ENCODE results near the gene CHAF1B. TPM values are rescaled to one million over a fixed set of nuclear protein-coding genes. Genes with fewer than 3 reads are reported as not detected.
"Not testable (repeated sequence)": the region's sequence is repeated elsewhere in the genome, so short reads cannot be mapped to it uniquely, and the experiment has no call there.

Gene CHAF1B
- 10 to 100 TPM; 18.8 to 23.9 TPM for total RNA-seq

GRCh38 chr21:36385233-36386030 is at the start of gene CHAF1B:
CHAF1B (plus strand) TSS chr21:36385392; CDS start chr21:36386137, 745 bp downstream.
- Mint-ChIP-seq H3K27ac (peak within 1 kb of the TSS; percentile 83), H3K4me3 (peak within 1 kb of the TSS; percentile 83), H3K27me3 (no peaks in the 10 kb centered on the region), H3K4me1 (peaks cover 27% of the 10 kb centered on the region), H3K9me3 (no peaks in the 10 kb centered on the region), H3K36me3 (ENCODE audit: low read depth) (peaks cover 35% of the 10 kb centered on the region)
- DNase-seq = peak; percentile 85
- ChIA-PET CTCF (interaction anchor here (0.5 to 1.7 kb wide), 6 partner anchors 44 to 242 kb away, joined by 3 to 6 read pairs (median 3); partner anchors contain the start of gene MORC3), POLR2A (interaction anchor here (0.7 to 4.2 kb wide), 16 partner anchors 8 to 945 kb away, joined by 3 to 37 read pairs (median 3); partner anchors contain the start of genes CBR3 and MORC3)

GRCh38 chr21:36337099-36337509 is 48.1 kb upstream of the CHAF1B start:
- POLR2A ChIA-PET = interaction anchor here (0.6 to 2.8 kb wide), 3 partner anchors 9 to 190 kb away, joined by 3 to 11 read pairs (median 4); partner anchors contain the start of gene MORC3
- Mint-ChIP-seq H3K4me1 (peaks cover 10% of the 10 kb centered on the region), H3K9me3 (no peaks in the 10 kb centered on the region), H3K4me3 (no peak overlapping the region), H3K36me3 (ENCODE audit: low read depth) (peaks cover 59% of the 10 kb centered on the region), H3K27me3 (no peaks in the 10 kb centered on the region), H3K27ac (no peak overlapping the region)
- CTCF ChIA-PET = no interaction called here
- DNase-seq = no peak

GRCh38 chr21:36338975-36339374 is 46.2 kb upstream of the CHAF1B start:
- CTCF ChIA-PET = no interaction called here
- Mint-ChIP-seq H3K4me1 (peaks cover 10% of the 10 kb centered on the region), H3K36me3 (ENCODE audit: low read depth) (peaks cover 63% of the 10 kb centered on the region), H3K27ac (no peak overlapping the region), H3K9me3 (no peaks in the 10 kb centered on the region), H3K27me3 (no peaks in the 10 kb centered on the region), H3K4me3 (no peak overlapping the region)
- POLR2A ChIA-PET = interaction anchor here (2.8 kb wide), 1 partner anchor 18 kb away, joined by 11 read pairs; the partner anchor contains the start of gene MORC3
- DNase-seq = no peak

- peaks cover 62% of the 10 kb centered on the region for H3K36me3 Mint-ChIP-seq (ENCODE audit: low read depth)
Observed at GRCh38 chr21:36342581-36342980, 42.6 kb upstream of the CHAF1B start.

GRCh38 chr21:36344931-36345330 is 40.3 kb upstream of the CHAF1B start:
- POLR2A ChIA-PET = interaction anchor here (0.8 kb wide), 1 partner anchor 24 kb away, joined by 3 read pairs; no protein-coding TSS in a partner anchor
- peaks cover 59% of the 10 kb centered on the region for H3K36me3 Mint-ChIP-seq (ENCODE audit: low read depth)

More at GRCh38 chr21:36342581-36342980, 42.6 kb upstream of the CHAF1B start:
- H3K4me3 Mint-ChIP-seq, H3K27ac Mint-ChIP-seq, H3K4me1 Mint-ChIP-seq, H3K27me3 Mint-ChIP-seq, CTCF ChIA-PET, DNase-seq, H3K9me3 Mint-ChIP-seq: not testable (repeated sequence)
- POLR2A ChIA-PET = interaction anchor here (1.7 kb wide), 1 partner anchor 20 kb away, joined by 3 read pairs; no protein-coding TSS in a partner anchor

GRCh38 chr21:36347278-36347961 is 37.8 kb upstream of the CHAF1B start:
- Mint-ChIP-seq H3K9me3 (no peaks in the 10 kb centered on the region), H3K27ac (no peak overlapping the region), H3K36me3 (ENCODE audit: low read depth) (peaks cover 63% of the 10 kb centered on the region), H3K4me1 (peaks cover 7% of the 10 kb centered on the region), H3K27me3 (no peaks in the 10 kb centered on the region), H3K4me3 (no peak overlapping the region)
- no peak for DNase-seq
- POLR2A ChIA-PET = interaction anchor here (2.1 kb wide), 1 partner anchor 11 kb away, joined by 4 read pairs; no protein-coding TSS in a partner anchor
- CTCF ChIA-PET = no interaction called here

More at GRCh38 chr21:36344931-36345330, 40.3 kb upstream of the CHAF1B start:
- Mint-ChIP-seq H3K4me3 (no peak overlapping the region), H3K4me1 (peaks cover 7% of the 10 kb centered on the region), H3K9me3 (no peaks in the 10 kb centered on the region), H3K27me3 (no peaks in the 10 kb centered on the region), H3K27ac (no peak overlapping the region)
- CTCF ChIA-PET = interaction anchor here (0.8 kb wide), 1 partner anchor 13 kb away, joined by 3 read pairs; no protein-coding TSS in a partner anchor
- no peak for DNase-seq

- Mint-ChIP-seq H3K4me3 (no peak overlapping the region), H3K27me3 (no peaks in the 10 kb centered on the region), H3K4me1 (peaks cover 7% of the 10 kb centered on the region), H3K27ac (no peak overlapping the region), H3K36me3 (ENCODE audit: low read depth) (peaks cover 66% of the 10 kb centered on the region), H3K9me3 (no peaks in the 10 kb centered on the region)
- no peak for DNase-seq
- ChIA-PET CTCF (no interaction called here), POLR2A (no interaction called here)
Observed at GRCh38 chr21:36347962-36348328, 37.2 kb upstream of the CHAF1B start.

DNA sequence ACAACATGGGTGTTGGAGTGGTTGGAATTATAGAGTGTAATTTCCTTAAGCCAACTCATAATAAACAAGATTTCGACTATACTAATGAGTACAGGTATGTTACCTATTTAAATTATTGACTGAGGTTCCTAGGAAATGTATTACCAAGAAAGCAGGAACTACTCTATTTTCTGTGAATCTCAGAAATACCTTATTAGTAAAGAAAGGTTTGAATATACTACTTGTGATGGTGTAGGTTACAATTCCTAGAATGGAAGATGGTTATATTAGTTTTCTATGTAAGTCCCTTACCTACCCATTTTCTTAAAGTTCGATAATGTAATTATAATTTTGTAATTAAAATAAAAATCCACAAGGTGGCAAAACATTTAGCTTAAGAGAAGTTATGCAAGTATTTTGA is 35.9 kb upstream of the CHAF1B start:
- POLR2A ChIA-PET = interaction anchor here (0.8 kb wide), 1 partner anchor 36 kb away, joined by 3 read pairs; no protein-coding TSS in a partner anchor
- no peak overlapping the region for H3K4me3 Mint-ChIP-seq
- H3K9me3 Mint-ChIP-seq = no peaks in the 10 kb centered on the region
- H3K27ac Mint-ChIP-seq = no peak overlapping the region
- H3K36me3 Mint-ChIP-seq (ENCODE audit: low read depth) = peaks cover 57% of the 10 kb centered on the region
- no peak for DNase-seq
- CTCF ChIA-PET = no interaction called here
- no peaks in the 10 kb centered on the region for H3K27me3 Mint-ChIP-seq
- peaks cover 7% of the 10 kb centered on the region for H3K4me1 Mint-ChIP-seq

DNA sequence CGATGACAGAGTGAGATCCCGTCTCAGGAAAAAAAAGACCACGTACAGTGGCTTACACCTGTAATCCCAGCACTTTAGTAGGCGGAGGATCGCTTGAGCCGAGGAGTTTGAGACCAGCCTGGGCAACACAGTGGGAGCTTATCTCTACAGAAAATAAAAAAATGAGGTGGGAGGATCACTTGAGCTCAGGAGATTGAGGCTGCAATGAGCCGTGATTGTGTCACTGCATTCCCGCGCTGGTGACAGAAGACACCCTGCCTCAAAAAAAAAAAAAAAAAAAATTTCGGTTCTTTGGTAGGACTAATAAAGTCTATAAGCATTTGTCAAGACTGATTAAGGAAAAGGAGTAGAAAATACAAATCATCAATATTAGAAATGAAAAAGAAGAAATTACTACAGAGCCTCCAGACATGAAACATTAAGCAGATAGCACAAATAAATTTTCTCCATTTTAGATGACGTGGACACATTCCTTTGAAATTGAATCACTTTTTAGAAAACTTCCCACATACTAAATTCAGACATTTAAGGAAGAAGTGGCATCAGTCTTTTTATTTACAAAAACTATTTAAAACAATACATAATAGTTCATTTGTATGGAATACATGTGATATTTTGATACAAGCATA is 34.8 kb upstream of the CHAF1B start:
- POLR2A ChIA-PET = interaction anchor here (0.8 kb wide), 1 partner anchor 35 kb away, joined by 3 read pairs; no protein-coding TSS in a partner anchor

DNA sequence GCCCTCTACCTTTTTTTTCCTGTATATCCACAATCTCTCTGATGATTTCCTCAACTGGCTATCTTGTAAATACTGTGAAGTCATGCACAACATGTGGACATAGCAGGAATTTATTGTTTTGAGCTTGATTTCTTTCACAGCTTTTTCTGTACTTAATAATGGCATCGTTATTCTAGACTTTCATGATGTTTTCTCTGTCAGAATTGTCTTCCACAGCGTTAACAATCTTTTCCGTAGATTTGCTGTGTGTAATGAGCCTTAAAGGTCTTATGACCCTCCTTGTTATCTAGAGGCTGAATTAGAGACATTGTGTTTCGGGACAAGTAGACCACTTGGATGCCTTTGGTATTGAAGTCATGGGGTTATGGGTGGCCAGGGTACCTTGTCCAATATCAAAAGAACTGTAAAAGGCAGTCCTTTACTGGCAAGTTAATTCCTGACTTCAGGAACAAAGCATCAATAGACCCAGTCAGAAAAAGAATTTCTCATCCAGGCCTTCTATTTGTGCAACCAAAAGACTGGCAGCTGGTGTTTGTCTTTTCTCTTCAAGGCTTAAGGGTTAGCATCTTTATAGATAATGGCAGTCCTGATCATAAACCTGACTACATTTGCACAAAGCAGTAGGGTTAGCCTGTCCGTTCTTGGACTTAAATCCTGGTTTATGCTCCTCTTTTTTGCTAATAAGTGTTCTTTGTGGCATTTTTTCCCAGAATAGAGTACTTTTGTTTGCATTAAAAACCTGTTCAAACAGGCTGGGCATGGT is 30.1 kb upstream of the CHAF1B start:
- H3K9me3 Mint-ChIP-seq = no peaks in the 10 kb centered on the region
- ChIA-PET CTCF (interaction anchor here (0.7 kb wide), 1 partner anchor 28 kb away, joined by 3 read pairs; no protein-coding TSS in a partner anchor), POLR2A (interaction anchor here (0.8 kb wide), 1 partner anchor 131 kb away, joined by 4 read pairs; no protein-coding TSS in a partner anchor)
- no peaks in the 10 kb centered on the region for H3K4me1 Mint-ChIP-seq
- DNase-seq = no peak
- no peaks in the 10 kb centered on the region for H3K27me3 Mint-ChIP-seq
- H3K27ac Mint-ChIP-seq = no peak overlapping the region
- no peak overlapping the region for H3K4me3 Mint-ChIP-seq
- peaks cover 44% of the 10 kb centered on the region for H3K36me3 Mint-ChIP-seq (ENCODE audit: low read depth)

More for the DNA sequence above, 34.8 kb upstream of the CHAF1B start:
- CTCF ChIA-PET = no interaction called here
- Mint-ChIP-seq H3K4me3 (no peak overlapping the region), H3K4me1 (peaks cover 7% of the 10 kb centered on the region), H3K36me3 (ENCODE audit: low read depth) (peaks cover 59% of the 10 kb centered on the region), H3K9me3 (no peaks in the 10 kb centered on the region), H3K27ac (no peak overlapping the region), H3K27me3 (no peaks in the 10 kb centered on the region)
- DNase-seq = no peak

DNA sequence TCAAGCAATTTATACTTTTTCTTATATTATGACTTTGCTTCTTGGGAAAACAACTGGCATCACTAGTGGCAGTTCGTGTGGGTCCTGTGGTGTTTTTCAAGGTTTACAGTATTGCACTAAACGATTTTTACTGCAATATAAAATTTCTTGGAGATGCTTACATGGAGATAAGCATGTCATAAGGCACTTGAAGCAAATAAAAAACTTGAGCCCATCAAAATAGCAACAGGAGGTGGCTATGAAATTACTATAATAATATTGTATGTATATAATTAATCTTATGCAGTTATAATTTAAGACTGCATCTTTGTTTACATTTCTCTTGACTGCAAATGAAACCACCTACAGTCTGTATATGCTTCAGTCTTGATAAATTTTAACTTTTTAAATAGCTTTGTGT is 29.3 kb upstream of the CHAF1B start:
- POLR2A ChIA-PET = interaction anchor here (0.8 kb wide), 1 partner anchor 132 kb away, joined by 4 read pairs; no protein-coding TSS in a partner anchor
- CTCF ChIA-PET = interaction anchor here (0.7 kb wide), 1 partner anchor 27 kb away, joined by 3 read pairs; no protein-coding TSS in a partner anchor
- H3K27ac Mint-ChIP-seq = no peak overlapping the region
- no peaks in the 10 kb centered on the region for H3K4me1 Mint-ChIP-seq
- no peaks in the 10 kb centered on the region for H3K27me3 Mint-ChIP-seq
- DNase-seq = no peak
- H3K4me3 Mint-ChIP-seq = no peak overlapping the region
- no peaks in the 10 kb centered on the region for H3K9me3 Mint-ChIP-seq
- H3K36me3 Mint-ChIP-seq (ENCODE audit: low read depth) = peaks cover 46% of the 10 kb centered on the region

DNA sequence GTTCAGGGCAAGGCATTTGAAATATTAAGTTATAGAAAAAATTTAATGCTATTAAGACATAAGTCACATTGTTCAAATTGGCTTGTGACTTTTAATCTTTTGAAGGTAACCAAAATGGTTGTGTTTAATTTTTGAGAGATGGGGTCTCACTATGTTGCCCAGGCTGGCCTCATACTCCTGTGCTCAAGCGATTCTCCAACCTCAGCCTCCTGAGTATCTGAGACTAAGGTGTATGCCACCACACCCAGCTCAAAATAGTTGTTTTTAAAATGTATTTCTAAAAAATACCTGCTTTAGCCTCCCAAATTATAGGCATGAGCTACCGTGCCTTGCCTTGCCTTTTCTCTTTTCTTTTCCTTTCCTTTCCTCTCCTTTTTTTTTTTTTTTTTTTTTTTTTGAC is 26.0 kb upstream of the CHAF1B start:
- no peak for DNase-seq
- Mint-ChIP-seq H3K27ac (no peak overlapping the region), H3K36me3 (ENCODE audit: low read depth) (peaks cover 54% of the 10 kb centered on the region), H3K4me3 (no peak overlapping the region), H3K27me3 (no peaks in the 10 kb centered on the region), H3K9me3 (no peaks in the 10 kb centered on the region), H3K4me1 (peaks cover 2% of the 10 kb centered on the region)
- ChIA-PET POLR2A (no interaction called here), CTCF (no interaction called here)

All from activated CD4-positive, alpha-beta memory T cell treated with anti-CD3 and anti-CD28 coated beads, Interleukin-2, amount 10 ng/mL, durations not matched to agents 7 days and 5 days (primary cell).